ENCODE results near the gene CYP19A1.

The CYP19A1 gene

DNA sequence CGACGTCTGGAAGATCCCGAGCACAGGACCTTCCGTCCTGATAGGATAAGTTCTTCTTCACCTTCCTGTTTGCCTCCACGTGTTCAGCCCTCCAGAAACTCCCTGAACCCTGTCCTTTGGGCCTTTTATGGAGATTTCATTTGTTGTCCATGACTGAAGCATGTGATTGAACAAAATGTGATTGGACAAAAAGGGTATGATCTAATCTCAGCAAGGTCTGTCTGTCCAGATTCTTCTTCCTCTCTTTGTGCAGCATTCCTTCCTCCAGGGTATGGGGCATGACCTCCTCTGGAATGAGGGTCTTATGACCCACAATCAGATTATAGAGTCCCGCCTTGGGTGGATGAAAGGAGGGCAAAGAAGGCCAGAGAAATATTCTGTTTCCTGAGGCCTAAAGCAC, at the start of gene CYP19A1:
CYP19A1 (minus strand) TSS at position 101 of the 400 bp plus-strand sequence. CDS start 95,684 bp downstream, outside the sequence.
- no peak for DNase-seq

DNA sequence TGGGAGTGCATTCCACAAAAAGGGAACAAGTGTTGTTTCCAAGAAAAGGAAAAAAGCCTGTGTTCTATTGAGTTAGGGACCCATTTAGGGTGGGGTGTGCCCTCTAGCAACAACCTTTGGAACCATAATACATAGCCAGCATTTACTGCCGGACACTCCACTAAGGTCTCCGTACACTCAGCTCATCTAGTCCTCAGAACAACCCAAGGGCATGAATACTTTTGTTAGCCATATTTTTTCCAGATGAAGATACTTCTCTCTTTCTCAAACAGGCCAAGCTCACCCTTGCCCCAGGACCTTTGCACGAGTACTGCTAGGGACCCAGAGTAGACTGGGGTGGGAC, 49.3 kb upstream of the CYP19A1 start:
- DNase-seq = no peak

DNA sequence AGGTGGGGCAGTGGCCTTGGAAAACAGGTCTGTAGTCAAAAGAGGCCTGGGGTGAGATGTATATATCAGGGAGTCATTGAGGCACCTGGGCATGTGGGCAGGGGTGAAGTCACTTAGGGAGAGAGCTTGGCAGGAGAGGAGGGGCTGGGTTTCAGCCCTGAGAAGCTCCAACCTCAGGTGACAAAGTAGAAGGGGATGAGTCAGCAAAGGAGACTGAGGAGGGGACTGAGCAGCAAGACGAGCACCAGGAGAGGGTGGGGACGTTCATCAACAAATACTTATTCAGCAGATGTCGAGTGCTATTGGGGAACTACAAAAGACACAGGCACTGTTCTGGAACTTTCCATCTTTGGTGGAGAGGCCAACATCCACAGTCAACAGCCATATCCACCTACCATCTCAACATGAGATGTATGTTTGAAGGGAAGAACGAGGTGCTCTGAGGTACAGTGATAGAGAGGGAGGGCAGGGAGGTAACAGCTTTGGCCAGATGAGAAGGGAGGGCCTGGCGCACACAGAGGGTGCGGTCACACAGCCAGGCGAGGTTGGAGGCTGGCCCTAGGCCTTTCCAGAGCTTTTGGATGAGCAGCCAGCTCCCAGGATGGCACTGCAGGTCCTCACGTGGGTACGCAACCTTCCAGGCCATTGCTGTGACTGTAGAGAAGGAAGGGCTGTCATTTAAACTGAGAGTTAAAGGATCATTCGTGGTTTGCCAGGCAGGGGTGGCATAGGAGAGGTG, 48.7 kb upstream of the CYP19A1 start:
- no peak for DNase-seq

DNA sequence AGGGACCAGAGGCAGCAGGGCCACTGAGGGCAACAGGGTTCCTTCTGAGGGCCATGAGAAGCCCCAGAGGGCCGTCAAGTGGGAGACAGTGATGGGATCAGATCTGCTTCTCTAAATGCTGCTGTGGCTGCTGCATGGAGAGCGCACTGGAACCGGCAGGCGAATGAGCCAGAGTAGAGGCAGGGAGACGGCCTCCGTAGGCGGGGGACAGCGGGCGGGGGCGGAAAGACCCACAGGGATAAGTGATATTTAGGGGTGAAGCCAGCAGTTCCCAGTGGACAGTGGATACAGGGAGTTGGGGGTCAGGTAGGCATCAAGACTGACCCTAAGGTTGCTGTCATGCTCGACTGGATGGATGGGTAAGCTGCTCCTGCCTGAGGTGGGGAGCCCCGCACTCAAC, 48.1 kb upstream of the CYP19A1 start:
- no peak for DNase-seq

DNA sequence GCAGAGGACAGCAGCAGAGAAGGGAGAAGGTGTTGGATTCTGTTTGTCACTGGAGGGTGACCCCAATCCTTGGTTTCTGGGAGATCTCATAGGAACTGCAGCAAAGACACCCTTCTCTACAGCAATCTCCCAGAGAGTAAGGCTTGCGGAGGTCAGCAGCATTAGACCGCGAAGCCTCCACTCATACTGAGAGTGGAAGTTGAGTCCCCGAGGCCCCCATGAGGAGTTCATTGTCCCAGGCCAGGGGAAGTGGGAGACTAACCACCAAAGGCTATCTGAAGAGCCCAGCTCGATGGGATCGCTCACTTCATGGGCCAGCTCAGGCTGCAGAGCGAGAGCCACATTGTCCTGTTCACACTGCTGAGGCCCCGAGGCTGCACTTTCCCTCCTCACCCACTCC, 47.6 kb upstream of the CYP19A1 start:
- DNase-seq = no peak

DNA sequence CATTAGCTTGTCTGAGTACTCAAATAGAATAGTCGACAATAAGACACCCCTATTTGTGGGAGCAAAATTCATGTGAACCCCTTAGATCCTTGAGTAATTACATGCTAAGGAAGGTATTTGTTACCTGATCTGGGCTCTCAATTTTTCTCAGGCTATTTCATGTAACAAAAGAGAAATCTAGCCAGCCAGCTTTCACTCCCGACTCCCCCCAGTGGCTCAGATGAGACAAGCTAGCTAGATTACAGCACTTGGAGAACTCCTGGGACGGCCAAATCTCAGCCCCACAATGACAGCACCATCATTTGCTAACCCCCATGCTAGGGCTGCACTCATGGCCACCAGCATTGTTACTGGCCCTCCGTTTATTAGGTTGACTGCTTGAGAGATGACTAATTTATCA, 44.4 kb upstream of the CYP19A1 start:
- DNase-seq = peak; percentile 34

DNA sequence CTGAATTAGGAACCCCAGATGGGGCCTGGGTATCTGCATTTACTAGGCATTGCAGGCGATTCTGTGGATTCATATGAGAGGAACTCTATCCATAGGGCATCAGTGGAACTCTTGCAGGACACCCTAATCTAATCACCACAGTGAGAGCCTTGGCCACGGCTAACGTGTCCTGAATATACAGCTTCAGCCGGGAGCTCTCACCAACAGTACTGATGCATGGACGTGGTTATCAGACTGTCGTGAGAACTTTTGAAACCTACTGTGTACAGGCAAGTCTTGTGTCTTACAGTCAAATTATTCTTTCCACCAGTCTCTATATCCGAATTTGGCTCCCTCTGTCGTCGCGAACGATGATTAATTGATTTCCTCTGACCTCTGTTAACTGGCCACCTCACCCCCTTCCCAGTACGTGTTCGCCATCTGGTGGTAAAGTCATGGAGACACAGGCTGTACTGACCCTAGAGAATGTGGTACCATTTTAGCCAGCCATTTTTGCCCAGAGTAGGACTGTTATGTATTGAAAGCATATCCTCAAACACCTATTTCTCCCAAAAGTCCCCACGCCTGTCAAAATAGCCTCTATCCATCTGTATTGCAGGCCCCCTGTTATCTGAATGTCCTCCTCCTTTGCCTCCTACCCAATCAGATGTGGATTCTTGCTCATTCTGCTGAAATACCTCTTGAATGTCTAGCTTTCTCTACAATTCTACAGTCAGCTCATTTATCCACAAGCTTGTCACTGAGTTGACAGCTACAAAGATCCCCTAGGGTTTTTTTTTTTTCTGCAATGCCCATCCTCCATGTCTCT, 42.8 kb upstream of the CYP19A1 start:
- no peak for DNase-seq

DNA sequence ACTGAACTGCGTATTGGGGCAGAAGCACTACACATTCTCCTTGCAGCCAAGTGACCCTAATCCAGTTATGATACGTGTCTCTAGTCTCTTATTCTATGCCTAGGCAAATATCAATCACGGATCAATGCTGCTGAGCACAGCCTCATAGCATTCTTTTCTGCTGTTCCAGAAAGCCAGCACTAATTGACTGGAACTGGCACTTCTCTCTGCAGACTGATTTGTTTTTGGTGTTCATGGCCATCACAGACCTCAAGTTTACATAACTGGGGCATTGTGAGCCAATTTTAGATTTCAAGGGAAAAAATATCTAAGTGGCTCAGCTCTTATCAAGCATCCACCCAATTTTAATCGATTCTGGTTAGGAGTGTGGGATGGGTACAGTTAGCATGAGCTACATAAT, 41.0 kb upstream of the CYP19A1 start:
- no peak for DNase-seq

DNA sequence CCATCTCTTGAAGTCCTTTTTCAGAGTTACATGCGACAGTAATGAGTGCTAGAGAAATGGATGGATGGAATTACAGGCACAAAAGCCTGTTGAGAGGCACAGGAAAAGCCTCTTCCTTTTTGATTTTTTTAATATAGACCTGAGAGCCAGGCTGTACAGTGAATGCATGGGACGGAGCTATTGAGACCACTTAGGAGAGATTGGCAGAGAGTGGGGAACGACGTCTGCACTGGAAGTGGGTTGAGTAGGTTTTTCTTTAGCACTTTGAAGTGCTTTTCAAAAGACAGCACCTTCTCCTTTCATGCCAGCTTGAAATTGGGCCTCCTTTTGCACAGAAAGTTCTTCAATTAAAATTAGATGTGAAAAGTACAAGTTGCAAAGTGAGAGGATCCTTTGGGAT, 40.0 kb upstream of the CYP19A1 start:
- DNase-seq = no peak

DNA sequence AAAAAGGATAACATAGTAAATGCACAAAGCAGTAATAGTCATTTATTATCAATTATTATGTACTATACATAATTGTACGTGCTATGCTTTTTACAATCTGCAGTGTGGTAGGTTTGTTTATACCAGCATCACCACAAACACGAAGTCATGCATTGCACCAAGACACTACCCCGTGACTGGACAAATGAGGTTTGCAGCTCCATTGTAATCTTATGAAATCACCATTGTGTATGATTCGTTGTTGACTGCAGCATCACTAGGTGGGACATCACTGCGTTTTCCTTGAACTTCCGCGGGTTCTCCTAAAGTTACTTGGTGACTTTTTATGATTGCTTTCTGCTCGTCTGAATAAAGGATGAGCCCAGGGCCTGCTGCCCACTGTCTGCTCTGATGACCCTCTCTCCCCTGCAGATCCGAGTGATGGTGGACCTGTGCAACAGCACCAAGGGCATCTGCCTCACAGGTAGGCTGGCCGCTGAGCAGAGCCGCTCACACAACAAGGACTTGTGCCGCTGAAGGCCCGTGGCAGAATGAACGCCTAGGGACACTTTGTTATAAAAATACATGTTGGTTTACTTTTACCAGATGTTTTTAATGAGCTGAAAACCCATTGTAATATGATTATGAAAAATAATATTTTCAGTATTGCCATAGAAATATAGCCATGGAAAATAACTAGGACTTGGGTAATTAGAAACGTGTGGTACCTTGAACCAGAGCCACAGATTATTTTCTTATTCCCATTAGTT, 38.8 kb upstream of the CYP19A1 start:
- DNase-seq = no peak

DNA sequence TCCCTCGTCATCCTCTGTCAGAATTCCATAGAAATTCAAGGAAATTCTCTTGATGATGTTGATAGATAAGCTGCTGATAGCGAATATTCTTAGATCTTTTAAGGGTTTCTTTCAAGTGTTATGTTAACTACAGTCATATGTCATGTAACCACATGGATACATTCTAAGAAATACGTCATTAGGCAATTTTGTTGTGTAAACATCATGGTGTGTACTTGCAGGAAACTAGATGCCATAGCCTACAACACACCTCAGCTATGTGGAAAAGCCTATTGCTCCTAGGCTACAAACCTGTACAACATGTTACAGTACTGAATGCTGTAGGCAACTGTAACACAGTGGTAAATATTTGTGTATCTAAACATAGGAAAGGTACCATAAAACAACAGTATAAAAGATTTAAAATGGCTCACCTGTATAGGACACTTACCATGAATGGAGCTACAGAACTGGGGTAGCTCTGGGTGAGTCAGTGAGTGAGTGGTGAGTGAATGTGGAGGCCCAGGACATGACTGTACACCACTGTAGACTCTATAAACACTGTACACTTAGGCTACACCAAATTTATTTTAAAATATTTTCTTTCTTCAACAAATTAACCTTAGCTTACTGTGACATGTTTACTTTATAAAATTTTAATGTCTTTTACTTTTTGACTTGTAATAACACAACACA, 37.7 kb upstream of the CYP19A1 start:
- no peak for DNase-seq

DNA sequence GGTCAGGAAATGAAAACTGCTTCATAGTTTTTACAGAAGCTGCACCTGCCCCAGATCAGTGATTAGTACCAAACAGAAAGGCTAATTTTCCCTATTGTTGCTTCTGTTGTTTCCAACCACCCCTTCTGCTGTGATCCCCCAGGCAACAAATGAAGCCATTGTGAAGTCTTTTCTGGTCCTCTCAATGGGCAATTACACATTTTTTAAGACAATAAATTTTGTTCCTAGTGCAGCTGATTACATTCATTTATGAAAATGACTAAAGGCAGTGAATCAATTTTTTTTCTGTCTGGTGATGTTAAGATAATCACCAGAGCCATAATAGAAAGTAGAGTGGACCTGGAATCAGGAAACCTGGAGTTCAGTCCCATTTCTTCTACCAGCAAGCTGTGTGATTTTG, 35.7 kb upstream of the CYP19A1 start:
- no peak for DNase-seq

DNA sequence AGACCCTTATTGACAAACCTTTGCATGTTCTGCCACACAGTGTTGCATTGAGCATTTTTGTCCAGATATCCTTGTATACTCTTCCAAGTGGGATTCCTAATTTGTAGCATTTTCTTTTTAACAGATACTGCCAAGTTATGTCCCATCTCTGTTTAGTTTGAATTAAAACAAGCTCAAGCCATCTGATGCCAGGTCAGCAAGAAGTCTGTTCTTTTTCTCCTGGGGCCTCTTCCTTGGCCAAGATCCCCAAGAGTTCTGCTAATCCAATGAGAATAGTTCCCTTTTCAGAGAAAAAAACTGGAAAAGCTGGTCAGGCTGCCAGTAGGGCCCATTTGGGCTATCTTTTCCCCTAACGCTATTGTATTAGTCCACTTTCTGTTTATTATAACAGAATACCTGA, 32.9 kb upstream of the CYP19A1 start:
- DNase-seq = no peak

DNA sequence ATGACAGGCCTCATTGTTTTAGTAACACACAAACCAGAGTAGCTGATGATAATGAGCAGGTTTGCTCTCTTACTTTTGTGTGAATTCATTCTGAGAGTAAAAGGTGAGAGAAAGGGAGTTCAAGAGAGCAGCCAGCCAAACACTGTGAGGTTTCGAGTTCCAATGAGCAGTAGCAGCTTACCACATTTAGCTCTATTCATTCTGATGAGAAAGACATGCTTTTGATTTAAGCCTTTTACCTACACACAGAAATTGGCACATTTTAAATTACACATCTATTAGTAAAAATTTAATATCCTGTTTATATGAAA, 31.0 kb upstream of the CYP19A1 start:
- no peak for DNase-seq

DNA sequence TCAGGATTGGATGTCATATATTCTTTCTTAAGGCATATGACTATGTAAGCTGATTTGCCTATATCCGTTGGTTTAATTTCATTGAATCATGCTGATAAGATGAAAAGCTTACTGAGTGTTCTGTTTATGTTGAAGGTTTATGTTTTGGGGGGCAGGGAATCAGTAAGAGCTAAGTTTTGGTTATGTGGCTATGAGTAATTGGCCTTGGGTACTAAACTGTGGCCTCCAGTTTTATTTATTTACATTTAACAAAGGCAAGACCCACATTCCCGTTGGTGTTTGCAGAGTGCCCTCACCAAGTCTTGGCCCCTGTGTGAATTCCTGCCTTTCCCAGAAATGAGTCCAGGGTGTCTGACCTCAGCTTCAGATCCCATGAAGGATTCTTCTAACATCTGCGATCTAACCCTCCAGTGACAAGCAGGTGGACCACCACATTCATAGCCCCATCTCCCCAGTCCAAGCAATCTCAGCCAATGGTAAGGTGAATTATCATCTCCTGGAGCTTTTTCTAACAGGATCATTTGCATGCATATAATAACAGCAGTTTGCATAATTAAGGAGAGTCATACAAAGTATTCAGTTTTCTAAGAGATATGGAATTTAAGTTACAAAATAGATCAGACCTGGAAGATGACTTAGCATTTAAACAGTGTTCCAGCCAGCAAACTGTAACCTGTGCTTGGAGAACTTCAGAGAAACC, 30.5 kb upstream of the CYP19A1 start:
- DNase-seq = no peak

DNA sequence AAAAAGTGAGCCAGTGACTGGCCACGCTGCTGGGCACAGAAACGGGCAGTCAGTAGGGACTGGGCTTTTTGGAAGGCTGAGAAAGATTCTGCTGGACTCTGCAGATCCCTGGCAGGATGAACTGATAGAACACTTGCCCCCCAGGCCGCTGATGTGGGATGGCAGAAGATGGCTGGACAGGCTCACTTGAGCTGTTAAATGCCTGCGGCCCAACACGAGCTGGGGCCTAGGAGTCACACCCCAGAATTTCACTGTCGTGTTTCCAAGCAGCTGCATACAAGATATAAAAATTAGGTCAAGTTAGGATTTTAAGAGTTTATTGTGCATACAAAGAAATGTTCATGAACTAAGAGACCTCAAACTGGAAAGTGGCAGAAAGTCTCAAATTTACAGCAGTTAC, 29.9 kb upstream of the CYP19A1 start:
- DNase-seq = no peak

DNA sequence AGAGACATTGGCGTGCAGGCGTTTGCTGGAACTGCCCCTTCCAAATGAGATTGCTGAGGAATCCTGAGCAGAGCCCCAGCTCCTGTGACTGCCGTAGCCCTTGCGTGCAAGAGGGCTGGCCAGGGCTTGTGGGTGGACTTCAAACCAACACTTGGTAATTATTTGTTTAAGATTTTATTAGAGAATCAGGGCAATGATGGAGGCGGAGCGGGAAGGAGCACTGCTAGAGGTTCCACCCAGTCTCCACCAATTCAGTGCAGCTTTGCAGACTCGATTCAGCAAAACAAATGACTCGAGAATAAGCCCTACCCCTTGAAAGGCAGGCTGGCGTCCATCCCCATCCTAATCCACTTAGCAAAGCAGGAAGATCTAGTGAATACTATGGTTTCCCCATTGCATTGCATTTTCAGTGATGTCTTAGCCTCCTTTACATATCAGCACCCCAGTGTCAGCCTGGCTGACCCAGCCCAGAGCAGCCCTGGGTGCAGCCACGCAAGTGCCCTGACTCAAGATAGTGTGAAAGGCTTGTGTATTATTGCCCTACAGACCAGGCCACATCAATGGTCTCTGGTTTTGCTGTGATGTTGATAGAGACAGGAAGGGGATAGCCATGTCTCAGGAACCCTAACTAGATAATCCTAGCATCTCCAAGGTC, 29.1 kb upstream of the CYP19A1 start:
- no peak for DNase-seq

DNA sequence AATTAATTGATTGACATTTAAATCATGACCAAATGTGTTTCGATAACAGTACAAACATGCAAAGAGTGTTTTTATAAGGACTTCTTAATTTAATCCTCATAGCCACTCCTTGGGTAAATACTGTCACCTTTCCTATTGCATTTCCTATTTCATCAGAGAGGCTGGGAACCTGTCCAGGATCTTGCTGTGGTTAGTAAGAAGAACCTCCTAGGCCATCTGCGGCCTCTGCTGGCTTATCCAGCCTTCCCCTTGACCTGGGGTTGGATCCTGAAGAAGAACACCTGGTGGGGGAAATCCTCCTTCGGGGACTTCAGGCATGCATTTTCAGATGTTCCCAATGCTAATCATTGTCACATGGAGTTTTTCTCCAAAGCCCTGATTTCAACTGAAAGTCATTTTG, 28.5 kb upstream of the CYP19A1 start:
- DNase-seq = no peak

DNA sequence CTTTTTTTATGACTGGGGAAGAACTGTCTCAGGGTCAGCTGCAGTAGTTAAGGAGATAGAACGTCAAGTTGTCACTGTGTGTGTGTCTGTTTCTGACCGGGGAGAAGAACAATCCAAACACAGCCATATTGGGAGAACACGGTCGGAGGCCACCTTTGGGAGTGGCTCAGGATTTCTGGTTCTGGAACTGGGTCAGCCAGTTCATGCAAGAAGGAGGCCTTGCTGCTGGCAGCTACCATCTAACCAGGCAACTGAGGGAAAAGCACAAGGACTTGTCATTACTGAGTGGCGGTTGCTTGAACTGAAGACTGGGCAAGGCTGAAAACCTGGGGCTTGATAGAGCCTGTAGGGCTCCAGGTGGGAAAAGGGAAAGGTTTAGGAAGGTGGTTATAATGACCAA, 27.7 kb upstream of the CYP19A1 start:
- no peak for DNase-seq

DNA sequence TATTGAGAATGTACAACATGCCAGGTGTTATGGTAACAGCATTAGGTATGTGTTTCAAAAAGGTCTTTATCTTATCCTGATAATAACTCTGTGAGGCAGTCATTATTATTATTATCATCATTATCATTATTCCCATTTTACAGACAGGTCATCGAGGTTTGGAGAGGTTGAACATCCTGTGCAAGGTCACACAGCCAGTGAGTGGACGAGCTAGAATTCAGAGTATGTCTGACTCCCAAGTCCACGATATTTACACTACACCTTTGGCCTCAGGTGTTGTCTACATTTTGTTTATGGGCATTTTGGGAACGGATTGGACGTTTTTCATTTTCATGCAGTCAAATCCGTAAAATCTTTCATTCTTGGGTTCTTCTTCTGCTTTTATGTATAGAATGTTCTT, 27.0 kb upstream of the CYP19A1 start:
- no peak for DNase-seq

DNA sequence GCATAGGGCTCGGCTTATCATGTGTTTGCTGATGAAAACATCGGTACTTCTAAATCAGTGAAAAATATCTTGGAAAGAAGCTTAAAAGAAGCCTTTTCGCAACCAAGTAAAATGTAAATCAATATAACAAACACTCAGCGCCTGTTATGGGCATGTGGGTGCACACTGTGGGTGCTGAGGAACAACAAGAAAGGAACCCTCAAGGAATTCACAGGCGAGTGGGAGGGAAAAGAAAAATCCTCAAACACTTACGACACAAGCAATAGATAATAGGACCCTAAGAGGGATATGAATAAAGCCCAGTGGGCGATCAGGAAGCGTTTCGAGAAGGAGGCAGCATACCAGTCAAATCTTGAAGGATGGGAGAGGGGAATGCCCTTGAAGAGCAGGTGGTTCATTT, 25.0 kb upstream of the CYP19A1 start:
- no peak for DNase-seq

DNA sequence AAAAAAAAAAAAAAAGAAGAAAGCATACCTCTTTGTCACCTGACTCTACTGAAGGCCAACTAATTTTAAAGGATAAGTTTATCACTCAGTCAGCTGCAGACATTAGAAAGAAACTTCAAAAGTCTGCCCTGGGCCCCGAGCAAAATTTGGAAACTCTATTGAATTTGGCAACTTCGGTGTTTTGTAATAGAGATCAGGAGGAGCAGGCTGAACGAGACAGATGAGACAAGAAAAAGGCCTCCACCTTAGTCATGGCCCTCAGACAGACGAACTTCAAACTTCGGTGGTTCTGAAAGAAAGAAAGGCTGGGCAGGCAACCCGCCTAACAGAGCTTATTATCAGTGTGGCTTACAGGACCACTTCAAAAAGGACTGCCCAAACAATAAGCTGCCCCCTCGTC, 21.6 kb upstream of the CYP19A1 start:
- no peak for DNase-seq

All from NCI-H524 treated with DMSO at 0.1 percent for 48 hours (cell line).